Kidney capillary endothelial cell (primary cell): ENCODE data around the gene NAPEPLD.
"Not testable (repeated sequence)": the region's sequence is repeated elsewhere in the genome, so short reads cannot be mapped to it uniquely, and the experiment has no call there.

Experiments
- DNase-seq: peaks from one replicate; pipeline ENCODE4 v3.0.0-alpha.2; 2018; ENCODE audit warnings: low spot score

The NAPEPLD gene

DNA sequence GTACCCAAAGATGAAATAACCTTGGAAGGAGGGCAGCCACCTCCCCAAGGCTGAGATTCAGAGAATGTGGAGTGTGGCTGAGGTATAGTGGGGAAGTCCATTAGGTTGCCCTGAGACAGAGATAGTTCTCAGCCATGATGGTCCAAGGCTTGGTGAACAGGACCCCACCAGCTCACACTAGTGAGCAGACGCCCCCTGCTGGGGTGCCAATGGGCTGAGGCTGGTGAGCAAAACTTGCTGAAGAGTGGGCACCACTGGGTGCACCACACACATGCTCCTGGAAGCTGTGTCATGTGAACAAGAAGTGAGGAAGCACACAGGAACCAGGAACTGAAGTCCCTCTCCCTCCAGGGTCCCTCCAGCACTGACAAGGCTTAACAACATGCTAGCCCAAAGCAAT is 83.2 kb downstream of the NAPEPLD start:
- no peak for DNase-seq

DNA sequence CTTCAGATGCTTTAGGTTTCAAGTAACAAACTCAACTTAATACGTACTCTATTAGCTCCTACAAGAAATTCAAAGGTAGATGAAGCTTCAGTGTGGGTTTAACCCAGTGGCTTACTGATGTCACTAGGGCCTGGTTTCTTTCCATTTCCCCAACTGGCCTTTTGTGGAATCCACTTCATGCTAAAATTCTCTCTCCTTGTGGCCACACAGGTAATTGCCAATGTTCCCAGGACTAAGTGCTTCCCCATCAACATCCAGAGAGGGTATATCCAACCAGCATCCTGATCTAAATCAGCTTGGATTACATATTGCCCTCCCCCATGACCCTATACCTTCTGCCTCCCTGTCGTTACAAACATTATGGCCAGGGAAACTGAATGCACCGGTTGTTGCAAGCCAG is 85.0 kb downstream of the NAPEPLD start:
- DNase-seq, result no peak

DNA sequence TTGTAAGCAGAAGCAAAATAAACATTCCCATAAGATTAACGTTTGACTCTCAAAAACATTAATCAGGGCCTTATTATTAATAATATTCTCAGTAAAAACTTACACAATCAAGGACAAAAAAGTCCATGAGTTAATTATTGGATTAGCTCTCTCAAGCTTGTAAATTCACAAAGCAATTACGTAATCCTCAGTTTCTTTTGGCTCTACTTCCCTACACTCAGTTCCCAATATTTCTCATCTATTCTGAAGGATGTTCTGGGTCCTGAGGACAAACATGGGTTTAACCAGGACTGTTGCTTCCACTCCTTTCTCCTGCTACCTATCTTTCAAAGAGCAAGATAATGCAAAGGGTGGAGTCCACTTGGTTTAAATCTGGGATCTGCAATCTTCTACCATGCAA is 89.4 kb downstream of the NAPEPLD start:
- no peak for DNase-seq

DNA sequence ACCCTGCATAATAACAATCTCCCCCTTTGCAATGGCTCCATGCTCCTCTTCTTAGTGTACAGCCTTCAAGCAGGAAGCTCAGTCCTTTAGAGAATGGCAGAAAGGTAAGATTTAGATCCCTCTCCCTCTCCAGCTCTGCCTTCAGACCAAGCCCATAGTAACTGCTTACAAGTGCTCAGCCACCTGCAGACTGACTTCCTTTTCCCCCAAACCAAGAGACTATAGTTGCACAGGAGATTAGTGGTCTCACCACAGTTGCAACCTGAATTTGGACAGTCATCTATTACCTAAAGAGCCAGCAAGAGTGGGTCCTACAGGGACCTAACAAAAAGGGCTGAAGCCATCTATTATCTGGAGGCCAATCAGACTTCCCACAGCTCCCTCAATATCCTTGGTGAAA is 90.8 kb downstream of the NAPEPLD start:
- DNase-seq, result no peak

DNA sequence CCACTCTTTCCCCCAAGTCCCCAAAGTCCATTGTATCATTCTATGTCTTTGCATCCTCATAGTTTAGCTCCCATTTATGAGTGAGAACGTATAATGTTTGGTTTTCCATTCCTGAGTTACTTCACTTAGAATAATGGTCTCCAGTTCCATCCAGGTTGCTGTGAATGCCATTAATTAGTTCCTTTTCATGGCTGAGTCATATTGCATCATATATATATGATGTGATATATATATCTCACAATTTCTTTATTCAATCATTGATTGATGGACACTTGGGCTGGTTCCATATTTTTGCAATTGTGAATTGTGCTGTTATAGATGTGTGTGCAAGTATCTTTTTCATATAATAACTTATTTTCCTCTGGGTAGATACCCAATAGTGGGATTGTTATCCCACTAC is 92.9 kb downstream of the NAPEPLD start:
- DNase-seq, result not testable (repeated sequence)

DNA sequence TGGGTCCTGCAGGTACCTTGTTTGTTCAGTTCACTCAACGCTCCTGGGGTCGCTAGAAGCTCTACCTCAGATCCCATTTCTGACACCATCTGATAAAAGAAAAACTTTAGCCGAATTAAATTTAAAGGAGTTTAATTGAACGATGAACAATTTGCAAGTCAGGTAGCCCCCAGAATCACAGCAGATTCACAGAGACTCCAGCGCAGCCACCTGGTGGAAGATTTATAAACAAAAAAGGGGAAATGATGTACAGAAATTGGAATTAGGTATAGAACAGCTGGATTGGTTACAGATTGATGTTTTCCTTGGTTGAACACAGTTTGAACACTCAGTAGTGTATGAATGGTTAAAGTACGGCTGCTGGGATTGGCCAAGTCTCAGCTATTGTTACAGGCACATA is 97.4 kb downstream of the NAPEPLD start:
- no peak for DNase-seq
